GM19452 (cell line): ENCODE measurements around the gene NCSTN.

ENCODE experiments used
- ATAC-seq: cut with Tn5 transposase; IDR thresholded peaks from one replicate; pipeline ENCODE4 v1.9.1; 2021; ENCODE audit not compliant: unreplicated experiment

NCSTN gene

DNA sequence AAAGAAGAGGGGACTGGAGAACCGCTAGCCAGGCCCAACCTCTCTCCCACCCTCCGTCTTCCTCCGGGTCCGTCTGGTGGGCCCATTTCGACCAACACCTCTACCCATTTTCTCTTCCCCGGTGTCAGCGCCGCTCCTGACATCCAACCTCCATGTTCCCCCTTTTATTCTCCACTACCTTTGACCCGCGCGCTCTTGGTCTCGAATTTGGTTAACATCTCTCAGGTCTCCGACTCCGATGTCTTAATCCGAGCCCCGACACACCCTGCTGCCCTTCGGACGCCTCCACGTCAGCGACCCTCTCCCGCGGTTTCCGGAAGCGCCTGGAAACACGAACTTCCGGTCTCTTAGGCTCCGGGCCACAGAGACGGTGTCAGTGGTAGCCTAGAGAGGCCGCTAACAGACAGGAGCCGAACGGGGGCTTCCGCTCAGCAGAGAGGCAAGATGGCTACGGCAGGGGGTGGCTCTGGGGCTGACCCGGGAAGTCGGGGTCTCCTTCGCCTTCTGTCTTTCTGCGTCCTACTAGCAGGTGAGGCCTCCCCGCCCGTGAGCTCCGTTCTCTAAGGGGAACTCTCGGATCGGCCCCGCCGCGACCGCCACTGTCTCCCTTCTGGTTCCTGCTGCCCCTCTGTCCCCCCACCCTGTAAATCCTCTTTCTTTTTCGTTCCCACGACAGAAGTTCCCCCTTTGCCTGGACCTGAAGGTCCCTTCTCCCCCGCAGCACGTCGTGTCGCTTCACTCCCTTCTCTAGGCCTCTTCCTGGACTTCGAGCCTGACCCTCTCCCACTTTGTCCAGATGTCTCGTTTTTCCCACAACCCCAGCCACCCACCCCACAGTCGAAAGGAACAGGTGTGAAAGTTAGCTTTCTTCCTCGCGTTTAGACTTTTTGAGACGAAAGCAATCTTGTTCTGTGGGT lies at the start of gene NCSTN, which contains the start of gene COPA:
Gene NCSTN, plus strand, starts transcription at position 431 of the 917 bp plus-strand sequence. Its CDS starts 14 bp downstream, at position 445.
Gene COPA, minus strand, starts transcription at position 298 of the 917 bp plus-strand sequence. Its CDS starts 80 bp downstream, at position 218.
- peak; percentile 90 for ATAC-seq

DNA sequence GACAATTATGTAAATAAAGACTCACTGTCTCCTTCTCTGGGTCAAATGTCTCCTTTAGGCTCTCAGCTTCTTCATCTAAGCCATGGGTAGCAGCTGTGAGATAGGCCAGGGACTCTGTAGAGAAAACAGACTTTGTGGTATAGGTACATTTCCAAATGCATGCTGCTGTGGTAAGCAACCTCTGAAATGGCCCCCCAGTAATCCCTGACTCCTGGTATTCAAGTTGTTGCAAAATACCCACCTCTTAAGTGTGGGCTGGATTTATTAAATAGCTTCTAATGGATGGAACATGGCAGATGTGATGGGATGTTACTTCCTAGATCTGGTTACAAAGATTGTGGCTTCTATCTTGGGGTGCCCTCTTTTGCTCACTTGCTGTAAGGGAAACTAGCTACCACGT lies 47.1 kb upstream of the NCSTN start:
- no peak for ATAC-seq

DNA sequence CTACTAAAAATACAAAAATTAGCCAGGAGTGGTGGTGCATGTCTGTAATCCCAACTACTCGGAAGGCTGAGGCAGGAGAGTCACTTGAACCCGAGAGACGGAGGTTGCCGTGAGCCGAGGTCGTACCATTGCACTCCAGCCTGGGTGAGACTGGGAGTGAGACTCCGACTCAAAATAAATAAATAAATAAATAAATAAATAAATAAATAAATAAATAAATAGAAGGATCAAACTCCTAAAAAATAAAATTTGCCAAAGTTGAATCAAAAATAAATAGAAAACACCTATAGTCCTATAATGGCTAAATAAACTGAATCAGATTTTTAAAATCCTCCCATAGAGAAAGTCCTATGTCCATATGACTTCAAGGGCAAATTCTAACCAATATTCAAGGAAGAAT lies 43.0 kb upstream of the NCSTN start:
- ATAC-seq: no peak

DNA sequence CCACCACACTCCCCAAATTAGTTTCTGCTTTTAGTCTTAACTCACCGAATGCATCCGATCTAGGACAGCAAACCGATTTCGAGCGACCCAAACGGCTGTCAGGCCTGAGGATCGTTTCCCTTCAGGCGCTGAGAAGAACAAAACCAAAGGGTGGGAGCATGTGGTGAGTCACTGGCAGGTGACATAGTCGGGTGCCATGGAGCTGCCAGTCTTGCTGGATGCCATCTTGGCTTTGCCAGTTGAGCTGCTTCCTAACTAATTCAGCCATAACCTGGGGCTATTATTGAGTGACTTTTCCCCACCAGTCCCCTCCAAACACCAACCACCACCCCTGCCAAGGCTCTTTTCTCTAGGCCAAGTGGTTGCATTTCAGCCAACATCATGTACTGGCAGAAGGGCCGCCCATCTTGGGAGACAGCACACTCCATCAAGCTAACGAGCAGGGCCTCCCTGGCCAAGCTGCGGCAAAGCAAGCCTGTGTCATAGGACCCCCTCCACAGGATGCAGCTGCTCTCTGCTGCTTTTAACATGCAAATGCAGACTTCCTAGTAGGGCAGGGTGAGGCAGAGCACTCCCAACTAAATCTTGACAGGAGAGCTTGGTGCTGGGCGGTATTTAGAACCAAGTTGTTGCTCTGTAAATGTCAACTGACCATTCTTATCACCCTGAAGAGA lies 35.9 kb upstream of the NCSTN start:
- no peak for ATAC-seq

DNA sequence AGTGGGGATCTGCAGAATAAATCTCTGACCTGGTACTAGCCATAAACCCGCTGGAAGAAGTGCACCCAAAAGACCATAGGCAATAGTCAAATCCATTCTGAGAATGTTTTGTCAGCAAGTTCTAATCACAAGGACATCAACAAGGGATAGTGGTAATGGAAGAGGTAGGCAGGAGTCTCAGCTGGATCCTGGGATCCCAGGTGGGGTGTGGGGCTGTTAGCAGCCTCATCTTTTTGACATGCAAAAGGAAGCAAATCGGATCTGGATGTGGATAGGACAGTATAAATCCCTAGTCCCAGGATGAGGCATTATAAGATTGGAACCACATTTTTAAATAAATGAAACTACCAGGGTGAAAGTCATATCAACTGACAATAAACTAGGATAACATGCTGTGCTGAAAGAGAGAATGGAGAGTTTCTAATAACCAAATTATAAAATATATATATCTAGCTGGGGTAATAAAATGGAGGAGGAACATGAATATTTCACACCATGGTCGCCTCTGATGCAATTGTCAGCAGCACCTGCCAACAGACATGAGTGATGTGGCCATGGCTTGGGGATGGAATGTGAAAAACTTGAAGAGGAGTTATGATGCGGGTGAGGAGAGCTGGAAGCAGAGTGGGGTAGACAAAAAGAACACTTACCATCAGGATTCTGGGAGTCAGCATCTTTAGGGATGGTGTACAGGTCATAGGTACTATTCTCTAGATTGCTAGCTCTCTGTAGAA lies 34.6 kb upstream of the NCSTN start:
- ATAC-seq: no peak

- ATAC-seq: no peak
Observed at GRCh38 chr1:160309185-160309557, 34.0 kb upstream of the NCSTN start.

DNA sequence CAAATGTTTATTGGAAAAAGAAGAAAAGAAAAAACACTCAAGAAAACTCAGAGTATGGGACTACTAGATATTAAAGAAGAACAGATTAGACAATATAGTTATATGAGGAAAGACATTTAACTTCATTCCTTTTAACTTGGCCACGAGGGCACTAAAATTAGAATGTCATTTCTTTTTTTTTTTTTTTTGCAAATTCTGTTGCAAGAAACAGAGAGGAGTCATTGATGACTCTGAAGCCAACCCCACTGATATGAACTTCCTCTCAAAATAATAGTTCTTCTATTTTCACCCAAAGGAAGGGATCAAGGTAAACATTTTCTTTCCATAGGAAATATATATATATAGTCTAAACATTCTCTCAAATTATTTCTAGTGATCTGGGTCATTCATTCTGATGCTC lies 33.6 kb upstream of the NCSTN start:
- ATAC-seq: no peak

DNA sequence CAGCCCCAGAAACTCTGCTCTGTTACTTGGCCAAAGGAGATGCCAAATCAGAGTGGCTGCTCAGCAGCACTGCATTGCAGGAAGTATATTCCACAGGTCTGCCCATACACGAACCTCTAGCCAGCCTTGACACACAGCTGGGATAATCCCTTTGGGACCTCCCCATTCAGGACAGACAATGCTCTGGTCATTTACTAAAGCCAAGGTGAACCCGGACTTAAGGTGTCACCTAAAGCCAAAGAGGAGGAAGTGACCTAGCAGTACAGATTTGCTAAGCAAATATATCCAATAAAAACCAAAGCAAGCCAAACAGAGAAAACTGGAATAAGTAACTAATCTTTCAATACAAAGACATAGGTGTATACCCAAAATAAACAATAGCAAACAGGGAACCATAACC lies 27.8 kb upstream of the NCSTN start:
- no peak for ATAC-seq

GRCh38 chr1:160322831-160323230 lies 20.4 kb upstream of the NCSTN start:
- no peak for ATAC-seq

DNA sequence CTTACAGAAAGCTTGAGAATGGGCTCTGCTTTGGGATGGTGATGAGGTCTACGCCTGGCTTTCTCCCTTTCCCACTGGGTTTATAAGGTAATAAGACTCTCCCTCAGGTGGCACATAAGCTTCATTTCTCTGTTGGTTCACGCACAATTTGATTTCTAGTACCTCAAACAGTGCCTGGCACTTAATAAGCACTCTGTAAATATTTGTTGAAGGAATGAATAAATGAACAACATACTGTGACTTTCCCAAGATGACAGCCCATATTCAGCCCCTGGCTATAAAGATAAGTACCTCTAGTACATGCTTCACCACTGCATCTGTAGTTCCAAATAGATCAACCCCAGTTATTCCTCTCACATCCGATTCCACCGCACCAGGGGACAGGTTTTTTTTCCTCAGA lies 17.9 kb upstream of the NCSTN start:
- ATAC-seq: no peak

GRCh38 chr1:160326418-160326817 lies 16.8 kb upstream of the NCSTN start:
- no peak for ATAC-seq

GRCh38 chr1:160328184-160328583 lies 15.0 kb upstream of the NCSTN start:
- no peak for ATAC-seq

GRCh38 chr1:160330119-160330518 lies 13.1 kb upstream of the NCSTN start:
- no peak for ATAC-seq

- ATAC-seq: no peak
Observed at GRCh38 chr1:160332516-160332915, 10.7 kb upstream of the NCSTN start.

DNA sequence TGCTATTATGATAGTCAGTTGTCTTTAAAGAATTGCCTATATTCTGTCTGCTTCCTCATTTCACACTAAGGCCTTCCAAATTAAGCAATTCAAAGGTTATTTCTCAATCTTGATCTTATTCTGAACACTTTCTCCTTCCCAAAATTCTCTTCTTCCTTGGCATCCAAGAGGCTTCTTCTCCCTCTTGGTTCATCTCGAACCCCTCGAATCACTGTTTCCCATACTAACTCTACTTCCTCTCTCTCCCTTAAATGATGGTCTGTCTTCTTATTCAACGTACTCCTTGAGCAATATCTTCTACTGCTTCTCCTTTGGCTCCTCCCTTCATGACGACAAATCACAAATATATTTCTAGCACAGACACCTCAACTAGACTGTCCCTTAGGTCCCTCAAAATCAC lies 4.6 kb upstream of the NCSTN start:
- ATAC-seq: no peak

- no peak for ATAC-seq
Observed at GRCh38 chr1:160340146-160340545, 3.0 kb upstream of the NCSTN start.

DNA sequence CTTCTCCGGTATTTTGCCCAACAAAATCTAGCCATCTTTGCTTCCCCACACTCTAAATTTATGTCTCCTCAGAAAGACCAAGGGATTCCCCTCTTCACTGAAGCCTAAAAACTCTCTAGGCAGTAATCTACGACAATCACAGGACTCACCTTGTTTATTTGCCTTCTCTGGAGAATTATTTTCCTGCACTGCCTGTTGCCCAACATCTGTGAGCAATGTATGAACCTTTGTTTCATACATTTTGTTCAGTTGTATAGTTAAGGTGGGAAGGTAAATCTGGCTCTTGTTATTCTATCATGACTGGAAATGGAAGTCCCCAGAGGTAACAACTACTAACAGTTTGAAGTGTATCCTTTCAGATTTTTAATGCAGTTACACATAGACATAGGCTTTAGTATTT lies 2.3 kb upstream of the NCSTN start:
- ATAC-seq: no peak

- no peak for ATAC-seq
Observed at GRCh38 chr1:160342526-160342925, 657 bp upstream of the NCSTN start.

- no peak for ATAC-seq
Observed at GRCh38 chr1:160344241-160344640, 1.1 kb downstream of the NCSTN start.

- ATAC-seq: no peak
Observed at GRCh38 chr1:160344936-160345335, 1.8 kb downstream of the NCSTN start.

DNA sequence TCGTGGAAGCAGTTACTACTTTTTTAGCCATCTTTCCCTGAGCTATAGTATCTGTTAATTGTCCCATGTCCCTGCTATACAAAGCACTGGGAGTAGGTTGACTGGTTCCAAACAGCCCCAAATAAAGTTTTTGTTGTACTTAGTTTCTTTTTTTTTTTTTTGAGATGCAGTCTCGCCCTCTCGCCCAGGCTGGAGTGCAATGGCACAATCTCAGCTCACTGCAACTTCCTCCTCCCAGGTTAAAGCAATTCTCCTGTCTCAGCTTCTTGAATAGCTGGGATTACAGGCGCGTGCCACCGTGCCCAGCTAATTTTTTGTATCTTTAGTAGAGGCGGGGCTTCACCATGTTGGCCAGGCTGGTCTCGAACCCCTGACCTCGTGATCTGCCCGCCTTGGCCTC lies 3.3 kb downstream of the NCSTN start:
- no peak for ATAC-seq

DNA sequence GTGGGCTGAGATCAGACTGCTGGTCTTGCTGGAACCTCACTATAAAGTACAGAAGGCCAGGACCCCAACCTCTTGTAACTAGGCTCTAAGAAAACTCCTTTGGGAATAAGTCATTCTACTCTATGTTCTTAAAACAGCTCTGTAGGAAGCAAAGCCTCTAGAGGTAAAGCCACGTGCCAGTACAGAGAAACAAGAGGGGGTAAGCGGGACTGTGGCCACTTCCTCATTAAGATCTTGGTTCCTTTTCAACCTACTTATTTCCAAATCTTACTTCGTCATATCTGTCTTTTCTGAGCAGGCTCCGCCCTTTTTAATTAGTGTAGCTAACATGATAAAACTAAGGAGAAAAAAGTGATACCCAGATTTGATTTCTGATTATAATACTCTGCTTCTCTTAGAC lies 3.8 kb downstream of the NCSTN start:
- ATAC-seq: no peak
